Lung (tissue), 12 donors: ENCODE data around the gene CCND3. TPM values are rescaled to one million over a fixed set of nuclear protein-coding genes. Genes with fewer than 3 reads are reported as not detected.

ENCODE experiments used
- ATAC-seq: fragments of 200-7000 bp; cut with Tn5 transposase; one replicate; pipeline ENCODE4 v1.9.1; 2020; ENCODE audit warnings: moderate number of reproducible peaks; ENCODE audit not compliant: insufficient read depth, low FRiP score
- DNase-seq, 3 donors: peaks; one replicate each; pipeline ENCODE4 v3.0.0-alpha.2; 2013 to 2017
- H3K27ac ChIP-seq, 2 donors: one replicate each; pipeline ENCODE4 v1.5.1; 2013; ENCODE audit warnings: mild to moderate bottlenecking in 2 of 2, moderate library complexity in 2 of 2, control low read depth in 1 of 2, inconsistent platforms in 1 of 2, low read depth in 1 of 2, low read length in 1 of 2
- H3K27me3 ChIP-seq, 3 donors: one replicate each; pipeline ENCODE4 v1.5.1; 2013; ENCODE audit warnings: low read length in 2 of 3; ENCODE audit not compliant: control insufficient read depth in 3 of 3, insufficient read depth in 3 of 3
- H3K36me3 ChIP-seq, 4 donors: one replicate each; pipeline ENCODE4 v1.5.1; 2013; ENCODE audit warnings: low read length in 4 of 4, mild to moderate bottlenecking in 1 of 4, moderate library complexity in 1 of 4; ENCODE audit not compliant: control insufficient read depth in 4 of 4, insufficient read depth in 4 of 4
- H3K4me1 ChIP-seq, 5 donors: one replicate each; pipeline ENCODE4 v1.5.1; 2013; ENCODE audit warnings: low read length in 5 of 5, mild to moderate bottlenecking in 2 of 5, moderate library complexity in 1 of 5; ENCODE audit not compliant: control insufficient read depth in 5 of 5, insufficient read depth in 5 of 5
- H3K4me3 ChIP-seq: one replicate; pipeline ENCODE4 v1.5.1; 2013; ENCODE audit warnings: mild to moderate bottlenecking, control low read depth, moderate library complexity
- H3K9ac ChIP-seq, 2 donors: one replicate each; pipeline ENCODE4 v1.5.1; 2013; ENCODE audit warnings: low read length in 2 of 2, control low read depth in 1 of 2; ENCODE audit not compliant: insufficient read depth in 1 of 2
- H3K9me3 ChIP-seq, 4 donors: one replicate each; pipeline ENCODE4 v1.5.1; 2013; ENCODE audit warnings: low read length in 3 of 4, mild to moderate bottlenecking in 1 of 4, moderate library complexity in 1 of 4; ENCODE audit not compliant: control insufficient read depth in 4 of 4, insufficient read depth in 3 of 4
- WGBS, 2 donors: extraction: QIAGEN DNeasy Blood & Tissue Kit; methylation state at CpG; one replicate each; pipeline ENCODE4 v1.1.7; 2013; 5-methylcytosine and 5-hydroxymethylcytosine counted together
- polyA plus RNA-seq, 2 donors: library from polyadenylated mRNA; stranded (reverse); fragments of 200-250 nt; gene quantifications; one replicate each; pipeline ENCODE4 v1.2.1, GENCODE V29; 2013
- total RNA-seq, 2 donors: library from RNA; depleted of rRNA in 1 of 2; stranded (reverse); fragments of >200 nt in 1 of 2; gene quantifications; one replicate each; pipeline ENCODE4 v1.2.1, GENCODE V29; 2014 to 2021
- TF ChIP-seq, protein P1 (sequence below): IDR thresholded peaks from 2 replicates; pipeline ENCODE4 v1.5.1; 2012; ENCODE audit warnings: mild to moderate bottlenecking; ENCODE audit errors: control extremely low read depth, extremely low read depth
- donor health status: control.
- donor health status: control.
- donor health status: Bipolar disorder and iron deficiency.
- donor health status: healthy.
- donor health status: DM: yes; HTN: yes; CAD: no.

Gene CCND3
- total and polyA plus RNA-seq, 4 donors: 120 to 221 (median 158) TPM

DNA sequence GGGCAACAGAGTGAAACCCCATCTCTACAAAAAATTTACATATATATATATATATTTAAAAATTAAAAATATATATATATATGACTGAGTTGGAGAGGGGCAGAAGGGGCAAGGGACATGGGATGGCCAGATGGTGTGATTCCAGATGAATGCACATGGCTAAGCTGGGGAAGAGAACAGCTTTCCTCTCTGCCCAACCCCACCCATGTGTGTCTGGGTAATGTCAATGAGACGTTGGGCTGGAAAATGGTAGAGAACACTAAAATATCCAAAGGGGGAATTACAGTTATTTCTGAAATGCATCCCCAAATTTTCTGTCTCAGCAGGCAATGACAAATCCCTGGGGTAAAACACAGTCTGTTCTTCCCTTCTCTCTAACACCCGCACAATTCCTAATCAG lies 31.2 kb upstream of the CCND3 start:
- H3K27me3 ChIP-seq: no peaks in the 10 kb centered on the region
- TF ChIP-seq, protein P1, sequence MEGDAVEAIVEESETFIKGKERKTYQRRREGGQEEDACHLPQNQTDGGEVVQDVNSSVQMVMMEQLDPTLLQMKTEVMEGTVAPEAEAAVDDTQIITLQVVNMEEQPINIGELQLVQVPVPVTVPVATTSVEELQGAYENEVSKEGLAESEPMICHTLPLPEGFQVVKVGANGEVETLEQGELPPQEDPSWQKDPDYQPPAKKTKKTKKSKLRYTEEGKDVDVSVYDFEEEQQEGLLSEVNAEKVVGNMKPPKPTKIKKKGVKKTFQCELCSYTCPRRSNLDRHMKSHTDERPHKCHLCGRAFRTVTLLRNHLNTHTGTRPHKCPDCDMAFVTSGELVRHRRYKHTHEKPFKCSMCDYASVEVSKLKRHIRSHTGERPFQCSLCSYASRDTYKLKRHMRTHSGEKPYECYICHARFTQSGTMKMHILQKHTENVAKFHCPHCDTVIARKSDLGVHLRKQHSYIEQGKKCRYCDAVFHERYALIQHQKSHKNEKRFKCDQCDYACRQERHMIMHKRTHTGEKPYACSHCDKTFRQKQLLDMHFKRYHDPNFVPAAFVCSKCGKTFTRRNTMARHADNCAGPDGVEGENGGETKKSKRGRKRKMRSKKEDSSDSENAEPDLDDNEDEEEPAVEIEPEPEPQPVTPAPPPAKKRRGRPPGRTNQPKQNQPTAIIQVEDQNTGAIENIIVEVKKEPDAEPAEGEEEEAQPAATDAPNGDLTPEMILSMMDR: no peak
- no peak overlapping the region for H3K4me3 ChIP-seq
- 67 to 70% methylated on average over 2 of the region's 2 CpGs for WGBS, 2 donors
- H3K27ac ChIP-seq: no peak overlapping the region
- H3K9ac ChIP-seq: no peak overlapping the region
- DNase-seq: no peak
- H3K36me3 ChIP-seq: peaks cover 0 to 2% (median 0%) of the 10 kb centered on the region in 4 donors
- peaks cover 0 to 10% (median 0%) of the 10 kb centered on the region in 5 donors for H3K4me1 ChIP-seq
- no peak for ATAC-seq
- no peaks in the 10 kb centered on the region for H3K9me3 ChIP-seq

DNA sequence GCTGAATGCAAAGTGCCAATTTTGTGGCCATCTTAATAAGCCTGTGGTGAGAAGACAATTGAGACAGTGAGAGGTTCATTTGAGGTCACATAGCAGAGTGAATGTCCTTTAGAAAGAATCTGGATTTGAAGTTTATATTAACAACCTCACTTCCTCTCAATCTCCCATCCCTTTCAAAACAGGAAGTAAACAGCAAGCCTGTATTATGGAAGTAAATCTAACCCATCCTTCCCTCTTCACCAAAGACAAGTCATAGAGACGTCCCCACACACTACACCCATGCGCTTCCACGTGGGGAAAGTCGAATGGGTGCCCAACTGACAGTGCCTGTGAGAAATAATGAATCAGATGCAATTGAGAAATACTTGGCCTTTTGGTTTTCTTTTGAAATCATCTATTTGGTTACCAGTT lies 28.8 kb upstream of the CCND3 start:
- peaks cover 0 to 16% (median 0%) of the 10 kb centered on the region in 5 donors for H3K4me1 ChIP-seq

DNA sequence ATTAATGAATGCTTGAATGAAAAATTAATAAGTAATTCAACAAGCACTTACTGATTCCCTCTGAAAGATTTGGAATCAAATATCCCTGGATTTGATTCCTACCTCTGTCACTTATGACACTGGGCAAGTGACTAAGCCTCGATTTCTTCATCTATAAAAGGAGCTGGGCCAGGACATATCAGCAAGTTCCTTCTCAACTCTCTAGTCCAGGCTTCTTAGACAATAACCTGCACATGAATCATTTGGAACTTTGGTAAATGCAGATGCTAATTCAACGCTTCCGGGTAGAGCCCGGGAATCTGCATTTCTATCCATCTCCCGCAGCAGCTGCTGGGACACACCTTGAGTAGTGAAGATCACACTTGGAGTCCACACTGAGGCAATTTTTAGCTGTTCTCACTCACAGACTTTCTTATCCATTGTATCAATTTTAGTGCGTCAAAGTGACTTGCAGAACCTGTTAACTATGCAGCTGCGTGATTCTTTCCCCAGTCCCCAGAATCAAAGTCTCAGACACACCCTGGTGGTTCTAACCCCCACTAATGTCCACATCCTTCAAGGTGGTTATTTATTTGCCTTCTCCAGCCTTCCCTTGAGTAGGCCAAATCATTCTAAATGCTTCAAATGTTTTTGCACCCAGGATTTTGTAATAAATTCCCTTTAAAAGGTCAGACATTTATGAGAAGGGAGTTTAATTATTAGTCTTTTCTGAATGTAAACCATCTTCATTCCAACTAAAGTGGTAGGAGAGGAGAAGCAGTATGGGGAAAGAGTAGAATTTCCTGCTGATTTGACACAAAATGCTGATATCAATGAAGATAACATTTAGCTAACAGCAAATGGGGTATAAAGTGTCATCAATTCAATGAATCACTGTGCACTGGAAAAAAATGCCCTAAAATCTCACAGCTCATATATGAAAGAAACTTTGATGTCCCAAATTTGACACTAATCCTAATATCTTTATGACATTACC lies 26.0 kb upstream of the CCND3 start:
- Histone ChIP-seq H3K27ac (no peak overlapping the region), H3K27me3 (no peaks in the 10 kb centered on the region), H3K9ac (no peak overlapping the region), H3K4me3 (no peak overlapping the region), H3K4me1 (peaks cover 0 to 22% (median 0%) of the 10 kb centered on the region in 5 donors), H3K9me3 (no peaks in the 10 kb centered on the region), H3K36me3 (peaks cover 0 to 3% (median 0%) of the 10 kb centered on the region in 4 donors)
- TF ChIP-seq, protein P1: no peak
- WGBS, 2 donors: 72 to 85% methylated on average over 7 of the region's 7 CpGs
- DNase-seq: peak; percentile 40 to 69 (median 48)
- peak; percentile 64 for ATAC-seq

More for the DNA sequence above, 28.8 kb upstream of the CCND3 start:
- WGBS, 2 donors: 18 to 23% methylated on average over 4 of the region's 4 CpGs
- no peak overlapping the region for H3K9ac ChIP-seq
- H3K27ac ChIP-seq: no peak overlapping the region
- H3K36me3 ChIP-seq: no peaks in the 10 kb centered on the region
- ATAC-seq (no peak), DNase-seq (peak in 1 of 3 donors; percentile 13)
- no peak overlapping the region for H3K4me3 ChIP-seq
- TF ChIP-seq, protein P1: no peak
- H3K9me3 ChIP-seq: no peaks in the 10 kb centered on the region
- H3K27me3 ChIP-seq: no peaks in the 10 kb centered on the region
